Peyer's patch (tissue), 4 donors: Measurements from ENCODE around the gene VAMP5. TPM values are rescaled to one million over a fixed set of nuclear protein-coding genes. Genes with fewer than 3 reads are reported as not detected.
A peak's percentile ranks its signal among the peaks of the same experiment; 100 is the strongest.
"Not testable (repeated sequence)": the region's sequence is repeated elsewhere in the genome, so short reads cannot be mapped to it uniquely, and the experiment has no call there.

Experiments used
- DNase-seq, 3 donors: peaks; one replicate each; pipeline ENCODE4 v3.0.0-alpha.2; 2017 to 2019
- H3K27ac ChIP-seq, 4 donors: fragments of 200-600 bp; sonication (generic); one replicate each; pipeline ENCODE4 v1.5.1; 2016 to 2019
- H3K27me3 ChIP-seq, 2 donors: fragments of 200-600 bp; sonication (generic); one replicate each; pipeline ENCODE4 v1.5.1; 2019
- H3K36me3 ChIP-seq, 3 donors: fragments of 200-600 bp; sonication (generic); one replicate each; pipeline ENCODE4 v1.5.1; 2016 to 2019
- H3K4me1 ChIP-seq, 4 donors: fragments of 200-600 bp; sonication (generic); one replicate each; pipeline ENCODE4 v1.5.1; 2016 to 2019
- H3K4me3 ChIP-seq, 4 donors: fragments of 200-600 bp; sonication (generic); 1 replicate in 3 of 4; 2 replicates in 1 of 4; pipeline ENCODE4 v1.5.1; 2016 to 2019; ENCODE audit warnings: mild to moderate bottlenecking in 1 of 4
- H3K9me3 ChIP-seq, 4 donors: fragments of 200-600 bp; sonication (generic); one replicate each; pipeline ENCODE4 v1.5.1; 2016 to 2019; ENCODE audit warnings: mild to moderate bottlenecking in 1 of 4
- CTCF ChIP-seq, 6 experiments: fragments of 450-650 bp in 4 of 6; fragments of 200-600 bp in 2 of 6; sonication (generic) in 1 of 6; IDR thresholded peaks; one replicate each; pipeline ENCODE4 v1.5.1; 2017 to 2019; ENCODE audit warnings: antibody characterized with exemption in 6 of 6, mild to moderate bottlenecking in 3 of 6, moderate library complexity in 1 of 6
- POLR2A ChIP-seq, 2 donors: fragments of 450-650 bp; IDR thresholded peaks; one replicate each; pipeline ENCODE4 v1.5.1; 2017; ENCODE audit warnings: antibody characterized with exemption in 2 of 2, mild to moderate bottlenecking in 2 of 2, moderate library complexity in 2 of 2
- total RNA-seq, 4 donors: library from RNA; depleted of rRNA; stranded (reverse); fragments of >200 nt; gene quantifications; one replicate each; pipeline ENCODE4 v1.1.0, GENCODE V29; 2016

The VAMP5 gene
- total RNA-seq, 4 donors from 2014 or later, result 6.5 to 18.2 (median 16.0) TPM

GRCh38 chr2:85589982-85590791 lies 6.0 kb downstream of the VAMP5 start:
- no peak for DNase-seq

GRCh38 chr2:85590950-85591349 lies 6.7 kb downstream of the VAMP5 start:
- DNase-seq, result no peak
- TF ChIP-seq POLR2A (IDR thresholded peaks at IDR 0.05), result no peak
- TF ChIP-seq CTCF (IDR thresholded peaks at IDR 0.05), result no peak
- H3K27ac ChIP-seq, result peak overlapping the region; percentile 26 to 57 (median 40)
- H3K9me3 ChIP-seq, result no peaks in the 10 kb centered on the region
- peaks cover 3 to 47% (median 6%) of the 10 kb centered on the region in 4 donors for H3K4me1 ChIP-seq
- no peak overlapping the region for H3K4me3 ChIP-seq
- H3K27me3 ChIP-seq, result no peaks in the 10 kb centered on the region
- H3K36me3 ChIP-seq, result no peaks in the 10 kb centered on the region

More at GRCh38 chr2:85589982-85590791, 6.0 kb downstream of the VAMP5 start:
- no peaks in the 10 kb centered on the region for H3K9me3 ChIP-seq
- no peaks in the 10 kb centered on the region for H3K36me3 ChIP-seq
- H3K27ac ChIP-seq, result peak overlapping the region; percentile 26 to 57 (median 40)
- H3K4me3 ChIP-seq, result no peak overlapping the region
- TF ChIP-seq POLR2A (IDR thresholded peaks at IDR 0.05) (no peak), CTCF (IDR thresholded peaks at IDR 0.05) (no peak)
- H3K27me3 ChIP-seq, result no peaks in the 10 kb centered on the region
- peaks cover 3 to 54% (median 12%) of the 10 kb centered on the region in 4 donors for H3K4me1 ChIP-seq

GRCh38 chr2:85591563-85591962 lies 7.3 kb downstream of the VAMP5 start:
- H3K36me3 ChIP-seq, result no peaks in the 10 kb centered on the region
- TF ChIP-seq POLR2A (IDR thresholded peaks at IDR 0.05) (no peak), CTCF (IDR thresholded peaks at IDR 0.05) (no peak)
- H3K27me3 ChIP-seq, result no peaks in the 10 kb centered on the region
- H3K9me3 ChIP-seq, result no peaks in the 10 kb centered on the region
- H3K4me1 ChIP-seq, result peaks cover 5 to 46% (median 9%) of the 10 kb centered on the region in 4 donors
- DNase-seq, result no peak
- H3K27ac ChIP-seq, result peak overlapping the region in 2 of 4 donors; percentile 26 to 57
- H3K4me3 ChIP-seq, result no peak overlapping the region

GRCh38 chr2:85592299-85592698 lies 8.1 kb downstream of the VAMP5 start:
- H3K27me3 ChIP-seq, H3K4me3 ChIP-seq, H3K36me3 ChIP-seq, H3K27ac ChIP-seq, H3K9me3 ChIP-seq: not testable (repeated sequence)
- peak in 1 of 3 donors; percentile 61 for DNase-seq
- peaks cover 9 to 50% (median 11%) of the 10 kb centered on the region in 4 donors for H3K4me1 ChIP-seq

- H3K4me1 ChIP-seq, result peaks cover 9 to 53% (median 11%) of the 10 kb centered on the region in 4 donors
- H3K27ac ChIP-seq, result no peak overlapping the region
- H3K27me3 ChIP-seq, result no peaks in the 10 kb centered on the region
- peaks cover 0 to 8% (median 0%) of the 10 kb centered on the region in 3 donors for H3K36me3 ChIP-seq
- H3K4me3 ChIP-seq, result no peak overlapping the region
- no peak for TF ChIP-seq CTCF (IDR thresholded peaks at IDR 0.05)
- no peak for TF ChIP-seq POLR2A (IDR thresholded peaks at IDR 0.05)
- H3K9me3 ChIP-seq, result no peaks in the 10 kb centered on the region
- DNase-seq, result no peak
These were observed 8.8 kb downstream of the VAMP5 start for GRCh38 chr2:85593023-85593422.

- peak overlapping the region; percentile 84 to 94 (median 88) for H3K27ac ChIP-seq
- H3K36me3 ChIP-seq, result peaks cover 0 to 22% (median 0%) of the 10 kb centered on the region in 3 donors
- peak overlapping the region; percentile 75 to 97 (median 86) for H3K4me3 ChIP-seq
- no peak for DNase-seq
- TF ChIP-seq POLR2A (IDR thresholded peaks at IDR 0.05) (no peak), CTCF (IDR thresholded peaks at IDR 0.05) (no peak)
- no peaks in the 10 kb centered on the region for H3K9me3 ChIP-seq
- peaks cover 9 to 43% (median 11%) of the 10 kb centered on the region in 4 donors for H3K4me1 ChIP-seq
- no peaks in the 10 kb centered on the region for H3K27me3 ChIP-seq
These were observed 10.6 kb downstream of the VAMP5 start for GRCh38 chr2:85594715-85595300.
